KMS-11 (cell line): Measurements from ENCODE around the gene WTAP.
"Not testable (repeated sequence)": the region's sequence is repeated elsewhere in the genome, so short reads cannot be mapped to it uniquely, and the experiment has no call there.

ENCODE experiments used
- H2AFZ ChIP-seq: fragments of 200-600 bp; sonication (generic); 2 replicates; pipeline ENCODE4 v1.6.1; 2016; ENCODE audit warnings: antibody characterized with exemption, mixed run types, low read depth
- H3K27ac ChIP-seq: fragments of 200-600 bp; sonication (generic); 2 replicates; pipeline ENCODE4 v1.6.1; 2016; ENCODE audit warnings: mild to moderate bottlenecking, mixed run types
- H3K27me3 ChIP-seq: fragments of 200-600 bp; sonication (generic); 2 replicates; pipeline ENCODE4 v1.6.1; 2017; ENCODE audit warnings: mild to moderate bottlenecking, low read depth, mixed run types, moderate library complexity; ENCODE audit not compliant: insufficient read depth
- H3K36me3 ChIP-seq: fragments of 200-600 bp; sonication (generic); 2 replicates; pipeline ENCODE4 v1.6.1; 2017; ENCODE audit warnings: mild to moderate bottlenecking, mixed run types; ENCODE audit not compliant: insufficient read depth
- H3K4me1 ChIP-seq: fragments of 200-600 bp; sonication (generic); 2 replicates; pipeline ENCODE4 v1.6.1; 2016; ENCODE audit warnings: mild to moderate bottlenecking, low read depth, mixed run types; ENCODE audit not compliant: poor library complexity, severe bottlenecking
- H3K4me2 ChIP-seq: fragments of 200-600 bp; sonication (generic); 2 replicates; pipeline ENCODE4 v1.7.0; 2016; ENCODE audit warnings: mild to moderate bottlenecking, mixed run types
- H3K4me3 ChIP-seq: fragments of 200-600 bp; sonication (generic); IDR thresholded peaks from 2 replicates; pipeline ENCODE4 v1.6.1; 2017; ENCODE audit warnings: low read depth, low read length, mixed read lengths; ENCODE audit not compliant: insufficient read depth
- H3K79me2 ChIP-seq: fragments of 200-600 bp; sonication (generic); 2 replicates; pipeline ENCODE4 v1.6.1; 2016; ENCODE audit warnings: low read depth, mixed run types; ENCODE audit not compliant: insufficient read depth
- H3K9ac ChIP-seq: fragments of 200-600 bp; sonication (generic); 2 replicates; pipeline ENCODE4 v1.6.1; 2016; ENCODE audit warnings: mild to moderate bottlenecking, mixed run types
- H4K20me1 ChIP-seq: fragments of 200-600 bp; sonication (generic); 2 replicates; pipeline ENCODE4 v1.6.1; 2016; ENCODE audit warnings: mild to moderate bottlenecking, mixed run types; ENCODE audit not compliant: insufficient read depth
- TF ChIP-seq, protein P1 (sequence below): fragments of 200-600 bp; sonication (generic); conservative IDR thresholded peaks from 2 replicates; pipeline ENCODE4 v1.6.1; 2017; ENCODE audit warnings: low read depth, mild to moderate bottlenecking, antibody characterized with exemption, low read length, moderate library complexity, mixed read lengths

WTAP gene

DNA sequence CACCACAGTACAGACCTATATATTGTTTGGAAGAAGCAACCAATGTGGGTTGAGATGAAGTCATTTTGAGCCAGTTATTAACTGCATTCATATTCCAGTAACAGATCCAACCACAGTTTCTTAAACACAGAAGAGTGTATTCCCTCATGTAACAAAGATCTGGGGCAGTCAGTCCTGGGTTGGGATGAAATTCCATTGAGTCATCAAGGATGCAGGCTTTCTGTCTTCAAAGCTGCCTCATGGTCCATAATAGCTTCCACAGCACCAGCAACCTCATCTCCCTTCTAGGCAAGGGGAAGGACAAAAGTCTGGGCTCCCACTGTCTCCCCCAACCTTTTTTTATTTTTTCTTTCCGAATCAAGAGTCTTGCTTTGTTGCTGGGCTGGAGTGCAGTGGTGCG, 31.3 kb upstream of the WTAP start:
- H3K4me1 ChIP-seq, result peaks cover 15% of the 10 kb centered on the region
- H3K36me3 ChIP-seq, result no peaks in the 10 kb centered on the region
- H3K27me3 ChIP-seq, result no peaks in the 10 kb centered on the region
- H4K20me1 ChIP-seq, result no peaks in the 10 kb centered on the region
- H2AFZ ChIP-seq, result no peak overlapping the region
- TF ChIP-seq, protein P1, sequence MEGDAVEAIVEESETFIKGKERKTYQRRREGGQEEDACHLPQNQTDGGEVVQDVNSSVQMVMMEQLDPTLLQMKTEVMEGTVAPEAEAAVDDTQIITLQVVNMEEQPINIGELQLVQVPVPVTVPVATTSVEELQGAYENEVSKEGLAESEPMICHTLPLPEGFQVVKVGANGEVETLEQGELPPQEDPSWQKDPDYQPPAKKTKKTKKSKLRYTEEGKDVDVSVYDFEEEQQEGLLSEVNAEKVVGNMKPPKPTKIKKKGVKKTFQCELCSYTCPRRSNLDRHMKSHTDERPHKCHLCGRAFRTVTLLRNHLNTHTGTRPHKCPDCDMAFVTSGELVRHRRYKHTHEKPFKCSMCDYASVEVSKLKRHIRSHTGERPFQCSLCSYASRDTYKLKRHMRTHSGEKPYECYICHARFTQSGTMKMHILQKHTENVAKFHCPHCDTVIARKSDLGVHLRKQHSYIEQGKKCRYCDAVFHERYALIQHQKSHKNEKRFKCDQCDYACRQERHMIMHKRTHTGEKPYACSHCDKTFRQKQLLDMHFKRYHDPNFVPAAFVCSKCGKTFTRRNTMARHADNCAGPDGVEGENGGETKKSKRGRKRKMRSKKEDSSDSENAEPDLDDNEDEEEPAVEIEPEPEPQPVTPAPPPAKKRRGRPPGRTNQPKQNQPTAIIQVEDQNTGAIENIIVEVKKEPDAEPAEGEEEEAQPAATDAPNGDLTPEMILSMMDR, result no peak
- H3K4me3 ChIP-seq, result no peak overlapping the region
- no peak overlapping the region for H3K27ac ChIP-seq
- H3K4me2 ChIP-seq, result no peak overlapping the region
- H3K9ac ChIP-seq, result no peak overlapping the region
- peaks cover 16% of the 10 kb centered on the region; the same call in 1 of the 2 replicates for H3K79me2 ChIP-seq

DNA sequence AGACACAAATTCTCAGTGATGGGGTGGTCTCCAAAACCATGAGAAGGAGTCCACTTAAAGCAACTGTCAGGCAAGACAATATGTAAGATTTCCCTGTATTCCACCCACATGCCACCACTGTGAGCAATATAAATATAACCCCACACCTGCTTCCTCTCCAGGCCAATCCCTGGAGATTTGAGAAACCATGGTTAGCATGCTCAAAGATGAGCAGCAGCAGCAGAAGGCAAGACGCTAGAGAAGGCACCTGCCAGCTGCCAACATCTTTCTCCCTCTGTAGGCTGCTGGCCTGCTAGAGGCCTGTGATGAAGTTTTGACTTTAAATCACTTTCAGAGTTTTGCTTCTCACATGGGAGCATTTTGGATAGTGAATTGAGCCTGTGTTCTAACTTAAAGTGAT, 26.3 kb upstream of the WTAP start:
- Histone ChIP-seq H3K79me2 (no peaks in the 10 kb centered on the region), H3K27ac (no peak overlapping the region), H3K4me1 (no peaks in the 10 kb centered on the region), H2AFZ (no peak overlapping the region), H4K20me1 (no peaks in the 10 kb centered on the region), H3K9ac (no peak overlapping the region), H3K4me2 (no peak overlapping the region), H3K27me3 (no peaks in the 10 kb centered on the region), H3K4me3 (no peak overlapping the region), H3K36me3 (no peaks in the 10 kb centered on the region)
- TF ChIP-seq, protein P1, result no peak

DNA sequence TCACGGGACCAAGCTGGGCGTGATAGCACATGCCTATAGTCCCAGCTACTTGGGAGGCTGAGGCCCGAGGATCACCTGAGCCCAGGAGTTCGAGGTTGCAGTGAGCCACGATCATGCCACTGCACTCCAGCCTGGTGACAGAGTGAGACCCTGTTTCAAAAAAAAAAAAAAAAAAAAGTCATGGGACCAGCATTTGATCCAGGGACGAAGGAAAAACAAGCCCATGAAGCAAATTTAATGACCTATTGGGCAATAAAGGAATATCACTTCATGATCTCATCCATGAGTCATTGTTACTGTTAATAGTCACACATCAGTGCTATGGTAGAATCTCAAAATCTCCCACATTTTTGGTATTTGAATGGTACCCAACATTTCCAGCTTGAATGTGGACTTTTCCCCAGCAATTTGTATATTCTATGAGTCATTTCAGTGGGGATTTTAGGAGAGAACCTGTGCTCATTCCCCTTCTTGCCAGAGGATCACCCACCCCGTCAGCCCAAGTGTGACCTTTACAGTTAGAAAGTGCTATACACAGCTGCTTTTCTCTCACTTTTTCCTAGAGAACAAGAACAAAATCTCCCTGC, 25.8 kb upstream of the WTAP start:
- Histone ChIP-seq H3K4me3 (no peak overlapping the region), H3K4me1 (no peaks in the 10 kb centered on the region), H4K20me1 (no peaks in the 10 kb centered on the region), H3K4me2 (no peak overlapping the region), H3K79me2 (no peaks in the 10 kb centered on the region), H3K27me3 (no peaks in the 10 kb centered on the region), H3K36me3 (no peaks in the 10 kb centered on the region), H3K9ac (no peak overlapping the region), H3K27ac (no peak overlapping the region), H2AFZ (no peak overlapping the region)
- TF ChIP-seq, protein P1, result no peak

DNA sequence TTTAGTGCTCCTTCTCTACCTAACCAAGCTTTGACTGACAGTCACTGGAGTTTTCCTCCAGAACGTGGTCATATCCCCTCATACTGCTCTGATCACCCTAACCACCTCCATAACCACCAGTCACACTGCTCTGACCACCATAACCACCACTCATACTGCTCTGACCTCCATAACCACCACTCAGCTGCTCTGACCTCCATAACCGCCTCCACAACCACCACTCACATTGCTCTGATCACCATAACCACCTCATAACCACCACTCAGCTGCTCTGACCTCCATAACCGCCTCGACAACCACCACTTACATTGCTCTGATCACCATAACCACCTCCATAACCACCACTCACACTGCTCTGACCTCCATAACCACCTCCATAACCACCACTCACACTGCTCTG, 16.7 kb upstream of the WTAP start:
- H2AFZ ChIP-seq, H3K4me1 ChIP-seq, H3K4me2 ChIP-seq, H4K20me1 ChIP-seq, H3K9ac ChIP-seq, H3K27me3 ChIP-seq, H3K36me3 ChIP-seq, H3K27ac ChIP-seq, H3K79me2 ChIP-seq, H3K4me3 ChIP-seq: not testable (repeated sequence)

DNA sequence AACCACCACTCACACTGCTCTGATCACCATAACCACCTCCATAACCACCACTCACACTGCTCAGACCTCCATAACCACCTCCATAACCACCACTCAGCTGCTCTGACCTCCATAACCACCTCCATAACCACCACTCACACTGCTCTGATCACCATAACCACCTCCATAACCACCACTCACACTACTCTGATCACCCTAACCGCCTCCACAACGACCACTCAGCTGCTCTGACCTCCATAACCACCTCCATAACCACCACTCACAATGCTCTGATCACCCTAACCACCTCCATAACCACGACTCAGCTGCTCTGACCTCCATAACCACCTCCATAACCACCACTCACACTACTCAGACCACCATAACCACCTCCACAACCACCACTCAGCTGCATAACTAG, 14.9 kb upstream of the WTAP start:
- not testable (repeated sequence) for H3K27ac ChIP-seq, H3K27me3 ChIP-seq, H2AFZ ChIP-seq, H3K4me1 ChIP-seq, H3K79me2 ChIP-seq, H3K9ac ChIP-seq, H3K4me3 ChIP-seq, H3K36me3 ChIP-seq, H3K4me2 ChIP-seq, H4K20me1 ChIP-seq
